ENCODE data around the gene LMNTD2. TPM values are rescaled to one million over a fixed set of nuclear protein-coding genes. Genes with fewer than 3 reads are reported as not detected.
A peak's percentile ranks its signal among the peaks of the same experiment; 100 is the strongest.

Gene LMNTD2
- total and polyA plus RNA-seq, 2 experiments from 2014 or later, result 0.22 to 0.36 TPM

DNA sequence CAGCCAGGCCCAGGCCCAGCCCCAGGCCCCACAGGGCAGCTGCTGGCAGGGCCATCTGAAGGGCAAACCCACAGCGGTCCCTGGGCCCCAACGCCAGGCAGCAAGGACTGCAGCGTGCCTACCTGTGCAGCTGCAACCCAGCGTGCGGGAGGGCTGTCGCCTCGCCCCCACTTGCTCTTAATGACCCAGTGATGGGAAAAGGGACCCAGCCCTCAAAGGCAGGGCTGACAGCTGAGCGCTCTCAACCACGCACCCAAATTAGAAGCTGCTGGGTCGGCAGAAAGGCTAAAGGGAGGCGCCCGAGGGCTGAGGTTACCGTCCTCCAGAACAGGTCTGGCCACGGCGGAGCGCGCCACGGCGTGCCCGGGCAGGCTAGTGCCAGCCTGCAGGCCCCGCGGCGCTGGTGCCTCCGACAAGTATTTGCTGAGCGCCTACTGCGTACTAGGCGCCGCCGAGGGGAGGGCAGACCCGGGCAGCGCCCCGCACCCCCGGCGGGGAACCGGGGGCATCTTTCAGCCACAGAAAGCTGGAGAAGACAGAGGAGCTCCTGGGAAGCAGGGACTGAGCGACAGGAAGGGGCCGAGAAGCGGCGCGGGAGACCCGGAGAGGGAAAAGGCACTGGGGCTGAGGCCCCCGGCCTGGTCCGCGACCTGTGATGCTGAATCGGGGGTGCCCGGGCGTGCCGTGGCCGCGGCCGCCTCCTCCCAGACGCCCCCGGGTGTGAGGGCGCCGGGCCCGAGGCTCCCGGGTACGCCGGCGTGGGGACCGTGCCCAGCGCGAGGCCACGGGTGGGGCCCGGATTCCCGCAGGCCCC is 25.9 kb downstream of the LMNTD2 start:
- WGBS, 2 experiments (ENCODE audit: low coverage in 1 of 2, low lambda C conversion rate in 2 of 2, missing lambda C conversion rate in 2 of 2), result 4 to 8% methylated on average over 48 to 66 of the region's 66 CpGs
- Histone ChIP-seq H3K36me3 (ENCODE audit: low read depth) (no peaks in the 10 kb centered on the region), H2AFZ (peak overlapping the region; percentile 65; the same call in 1 of the 2 replicates), H3K4me2 (ENCODE audit: unreplicated experiment) (peak overlapping the region; percentile 96), H4K20me1 (ENCODE audit: insufficient read depth) (no peaks in the 10 kb centered on the region), H3K4me1 (ENCODE audit: insufficient read depth) (no peaks in the 10 kb centered on the region), H3K4me3 (peak overlapping the region; percentile 99), H3F3A (ENCODE audit: insufficient read depth) (0 out of 2 replicates have a peak, but pooled peaks cover 5% of the 10 kb centered on the region), H3K79me2 (ENCODE audit: insufficient read depth) (peaks cover 17% of the 10 kb centered on the region), H3K9me2 (ENCODE audit: insufficient read depth) (no peaks in the 10 kb centered on the region), H3K9me3 (ENCODE audit: low read depth) (no peaks in the 10 kb centered on the region), H3K27me3 (replicated peaks; ENCODE audit: insufficient read depth) (no peaks in the 10 kb centered on the region), H3K9ac (peak overlapping the region; percentile 87), H3K27ac (peak overlapping the region; percentile 12; the same call in 1 of the 2 replicates)
- peak; percentile 66 for DNase-seq
- in situ Hi-C loops (cut with MboI), result no loop called here
- TF ChIP-seq EZH2 (IDR thresholded peaks at IDR 0.05; ENCODE audit: insufficient read depth, poor library complexity, severe bottlenecking), result no peak
- TF ChIP-seq EZH2phosphoT487 (IDR thresholded peaks at IDR 0.05; ENCODE audit: insufficient read depth, low read depth), result no peak

DNA sequence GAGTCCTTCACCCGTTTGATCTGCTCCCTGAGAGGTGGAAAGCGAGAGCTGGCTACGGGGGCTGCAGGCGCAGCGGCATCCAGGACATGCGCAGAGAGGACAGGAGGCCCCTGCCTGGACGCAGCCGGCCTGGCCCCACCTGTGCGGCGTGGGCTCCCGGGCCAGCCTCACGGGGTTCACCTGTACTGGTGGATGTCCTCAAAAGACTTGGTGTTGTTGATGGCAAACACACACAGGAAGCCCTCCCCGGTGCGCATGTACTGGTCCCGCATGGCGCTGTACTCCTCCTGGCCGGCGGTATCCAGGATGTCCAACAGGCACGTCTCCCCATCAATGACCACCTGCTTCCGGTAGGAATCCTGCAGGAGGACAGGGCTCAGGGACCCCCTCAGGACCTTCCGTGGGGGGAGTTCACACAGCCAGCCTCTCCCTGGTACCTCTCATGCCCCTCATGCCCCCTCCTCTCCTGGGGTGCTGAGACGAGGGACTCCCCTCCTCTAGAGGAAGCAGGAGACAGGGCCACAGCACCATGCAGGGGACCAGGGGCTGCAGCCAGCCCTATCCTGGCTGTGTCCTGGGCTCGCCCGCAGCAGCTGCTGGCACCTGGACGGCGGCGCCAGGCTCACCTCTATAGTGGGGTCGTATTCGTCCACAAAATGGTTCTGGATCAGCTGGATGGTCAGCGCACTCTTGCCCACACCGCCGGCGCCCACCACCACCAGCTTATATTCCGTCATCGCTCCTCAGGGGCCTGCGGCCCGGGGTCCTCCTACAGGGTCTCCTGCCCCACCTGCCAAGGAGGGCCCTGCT is 26.7 kb downstream of the LMNTD2 start:
- WGBS, 2 experiments (ENCODE audit: low coverage in 1 of 2, low lambda C conversion rate in 2 of 2, missing lambda C conversion rate in 2 of 2), result 90 to 91% methylated on average over 35 to 37 of the region's 37 CpGs
- H4K20me1 ChIP-seq (ENCODE audit: insufficient read depth), result no peaks in the 10 kb centered on the region
- H3F3A ChIP-seq (ENCODE audit: insufficient read depth), result 0 out of 2 replicates have a peak, but pooled peaks cover 5% of the 10 kb centered on the region
- in situ Hi-C loops (cut with MboI), result no loop called here
- peaks cover 17% of the 10 kb centered on the region for H3K79me2 ChIP-seq (ENCODE audit: insufficient read depth)
- no peaks in the 10 kb centered on the region for H3K9me2 ChIP-seq (ENCODE audit: insufficient read depth)
- H3K9me3 ChIP-seq (ENCODE audit: low read depth), result no peaks in the 10 kb centered on the region
- DNase-seq, result no peak
- H3K36me3 ChIP-seq (ENCODE audit: low read depth), result no peaks in the 10 kb centered on the region
- no peak overlapping the region for H2AFZ ChIP-seq
- no peak overlapping the region for H3K27ac ChIP-seq
- H3K4me2 ChIP-seq (ENCODE audit: unreplicated experiment), result peak overlapping the region; percentile 96
- peak overlapping the region; percentile 87 for H3K9ac ChIP-seq
- no peaks in the 10 kb centered on the region for H3K27me3 ChIP-seq (replicated peaks; ENCODE audit: insufficient read depth)
- H3K4me3 ChIP-seq, result peak overlapping the region; percentile 99
- no peak for TF ChIP-seq EZH2phosphoT487 (IDR thresholded peaks at IDR 0.05; ENCODE audit: insufficient read depth, low read depth)
- no peak for TF ChIP-seq EZH2 (IDR thresholded peaks at IDR 0.05; ENCODE audit: insufficient read depth, poor library complexity, severe bottlenecking)
- no peaks in the 10 kb centered on the region for H3K4me1 ChIP-seq (ENCODE audit: insufficient read depth)

DNA sequence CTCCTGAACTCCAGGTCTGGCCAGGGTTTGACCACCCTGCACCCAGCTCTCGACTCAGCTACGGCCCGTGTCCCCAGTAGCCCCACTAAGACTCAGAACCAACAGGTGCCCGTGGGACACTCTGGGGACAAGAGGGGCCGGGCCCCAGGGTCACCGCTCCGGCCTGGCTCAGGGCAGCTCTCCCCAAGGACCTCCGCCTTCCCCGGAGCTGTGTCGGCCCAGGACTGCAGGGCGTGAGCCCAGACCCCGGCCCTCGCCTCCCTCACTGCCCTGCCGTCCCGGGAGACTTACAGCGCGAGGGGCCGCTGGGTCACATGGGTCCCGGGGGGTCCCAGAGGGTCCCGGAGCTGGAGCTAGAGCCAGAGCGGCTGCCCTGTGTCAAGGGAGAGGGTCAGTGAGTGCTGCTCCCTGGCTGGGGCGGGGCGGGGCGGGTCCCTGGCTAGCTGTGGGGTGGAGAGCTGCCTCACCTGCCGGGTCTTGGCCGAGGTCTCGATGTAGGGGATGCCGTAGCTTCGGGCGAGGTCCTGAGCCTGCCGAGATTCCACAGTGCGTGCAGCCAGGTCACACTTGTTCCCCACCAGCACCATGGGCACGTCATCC is 27.5 kb downstream of the LMNTD2 start:
- Histone ChIP-seq H3K4me1 (ENCODE audit: insufficient read depth) (no peaks in the 10 kb centered on the region), H3K4me3 (no peak overlapping the region), H3K4me2 (ENCODE audit: unreplicated experiment) (no peak overlapping the region), H2AFZ (no peak overlapping the region), H3K27me3 (replicated peaks; ENCODE audit: insufficient read depth) (no peaks in the 10 kb centered on the region), H3K79me2 (ENCODE audit: insufficient read depth) (peaks cover 17% of the 10 kb centered on the region), H4K20me1 (ENCODE audit: insufficient read depth) (no peaks in the 10 kb centered on the region), H3K9ac (no peak overlapping the region), H3K9me3 (ENCODE audit: low read depth) (no peaks in the 10 kb centered on the region), H3F3A (ENCODE audit: insufficient read depth) (0 out of 2 replicates have a peak, but pooled peaks cover 4% of the 10 kb centered on the region), H3K9me2 (ENCODE audit: insufficient read depth) (no peaks in the 10 kb centered on the region), H3K27ac (no peak overlapping the region), H3K36me3 (ENCODE audit: low read depth) (no peaks in the 10 kb centered on the region)
- in situ Hi-C loops (cut with MboI), result no loop called here
- WGBS, 2 experiments (ENCODE audit: low coverage in 1 of 2, low lambda C conversion rate in 2 of 2, missing lambda C conversion rate in 2 of 2), result 94 to 95% methylated on average over 26 to 33 of the region's 33 CpGs
- DNase-seq, result no peak
- TF ChIP-seq EZH2 (IDR thresholded peaks at IDR 0.05; ENCODE audit: insufficient read depth, poor library complexity, severe bottlenecking) (no peak), EZH2phosphoT487 (IDR thresholded peaks at IDR 0.05; ENCODE audit: insufficient read depth, low read depth) (no peak)

DNA sequence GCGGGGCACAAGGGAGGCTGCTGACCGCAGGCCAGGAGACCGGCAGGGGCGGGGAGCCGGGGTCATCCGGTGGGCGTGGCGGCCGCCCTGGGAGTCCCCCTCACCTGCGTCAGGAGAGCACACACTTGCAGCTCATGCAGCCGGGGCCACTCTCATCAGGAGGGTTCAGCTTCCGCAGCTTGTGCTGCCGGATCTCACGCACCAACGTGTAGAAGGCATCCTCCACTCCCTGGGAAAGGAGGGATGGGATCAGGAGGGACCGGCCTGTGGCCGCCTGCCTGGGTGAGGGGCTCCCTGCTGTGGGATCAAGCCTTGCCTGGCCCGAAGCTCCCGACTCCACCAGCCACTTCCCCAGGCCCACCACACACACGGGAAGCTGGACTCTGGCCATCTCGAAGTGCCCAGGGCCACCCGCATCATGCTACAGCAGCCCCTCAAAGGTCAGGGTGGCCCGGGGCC is 28.0 kb downstream of the LMNTD2 start:
- no peak overlapping the region for H3K27ac ChIP-seq
- TF ChIP-seq EZH2 (IDR thresholded peaks at IDR 0.05; ENCODE audit: insufficient read depth, poor library complexity, severe bottlenecking) (no peak), EZH2phosphoT487 (IDR thresholded peaks at IDR 0.05; ENCODE audit: insufficient read depth, low read depth) (no peak)

More for the DNA sequence above, 28.0 kb downstream of the LMNTD2 start:
- no peak for DNase-seq
- WGBS, 2 experiments (ENCODE audit: low coverage in 1 of 2, low lambda C conversion rate in 2 of 2, missing lambda C conversion rate in 2 of 2), result 87 to 93% methylated on average over 23 of the region's 23 CpGs
- Histone ChIP-seq H3K9ac (no peak overlapping the region), H3K9me2 (ENCODE audit: insufficient read depth) (no peaks in the 10 kb centered on the region), H3K79me2 (ENCODE audit: insufficient read depth) (peaks cover 17% of the 10 kb centered on the region), H3K27me3 (replicated peaks; ENCODE audit: insufficient read depth) (no peaks in the 10 kb centered on the region), H3F3A (ENCODE audit: insufficient read depth) (no peaks in the 10 kb centered on the region), H3K4me3 (no peak overlapping the region), H4K20me1 (ENCODE audit: insufficient read depth) (no peaks in the 10 kb centered on the region), H3K9me3 (ENCODE audit: low read depth) (no peaks in the 10 kb centered on the region), H3K4me2 (ENCODE audit: unreplicated experiment) (no peak overlapping the region), H3K4me1 (ENCODE audit: insufficient read depth) (no peaks in the 10 kb centered on the region), H3K36me3 (ENCODE audit: low read depth) (no peaks in the 10 kb centered on the region), H2AFZ (no peak overlapping the region)
- in situ Hi-C loops (cut with MboI), result no loop called here

Measured in GM23248 (cell line).